Measurements from ENCODE around the gene MLST8.

Gene MLST8

DNA sequence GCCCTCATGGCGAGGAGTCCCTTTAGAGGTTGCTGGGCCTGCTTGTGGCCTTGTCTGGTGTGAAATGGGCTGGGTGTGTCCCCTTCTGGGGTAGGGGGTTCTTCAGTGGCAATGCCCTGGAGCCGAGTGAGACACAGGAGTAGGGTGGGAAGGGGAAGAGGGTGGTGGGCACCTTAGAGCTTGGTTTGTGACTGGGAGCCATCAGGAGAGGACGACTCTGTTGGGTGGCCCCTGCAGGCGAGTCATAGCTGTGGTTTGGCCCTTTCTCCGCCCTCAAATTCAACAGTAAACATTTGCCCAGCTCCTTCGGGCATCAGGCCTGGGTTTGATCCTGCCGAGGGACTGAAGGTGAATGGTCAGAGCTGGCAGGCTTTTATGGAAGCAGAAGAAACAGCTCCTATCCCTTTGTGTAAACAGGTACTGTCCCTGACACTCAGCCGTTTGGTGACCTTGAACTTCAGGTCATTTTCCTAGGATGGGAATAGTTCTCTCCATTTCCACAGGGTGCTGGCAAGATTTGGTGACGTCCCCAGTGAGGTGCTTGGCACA, 21.1 kb downstream of the MLST8 start:
- H2AK5ac ChIP-seq (ENCODE audit: low read length, severe bottlenecking): peak overlapping the region; percentile 16
- H4K8ac ChIP-seq (ENCODE audit: low read length): no peak overlapping the region
- no peak overlapping the region for H3K23ac ChIP-seq (ENCODE audit: low read length in 2 of 2)
- no peak overlapping the region for H2BK15ac ChIP-seq (ENCODE audit: low read depth, poor library complexity, severe bottlenecking)
- H3K9ac ChIP-seq (ENCODE audit: low read length): peak overlapping the region; percentile 23
- no peak overlapping the region for H3K27ac ChIP-seq (ENCODE audit: low read length, poor library complexity, severe bottlenecking)
- peaks cover 26 to 46% of the 10 kb centered on the region in 2 experiments for H3K36me3 ChIP-seq (ENCODE audit: control insufficient read depth in 1 of 2, insufficient read depth in 2 of 2, low read depth in 1 of 2, low read length in 2 of 2)
- H2BK5ac ChIP-seq (ENCODE audit: low read depth, low read length, poor library complexity, severe bottlenecking): no peak overlapping the region
- no peak overlapping the region for H3K4me2 ChIP-seq (ENCODE audit: low read length, poor library complexity, severe bottlenecking)
- no peak for DNase-seq
- H3K18ac ChIP-seq (ENCODE audit: low read depth in 1 of 2, low read length in 2 of 2): no peak overlapping the region
- peak overlapping the region in 1 of 2 experiments; percentile 13 for H3K14ac ChIP-seq (ENCODE audit: low read length in 2 of 2)
- H3K27me3 ChIP-seq (ENCODE audit: control insufficient read depth in 1 of 2, insufficient read depth in 1 of 2, low read length in 2 of 2): no peaks in the 10 kb centered on the region
- no peak overlapping the region for H2AFZ ChIP-seq (ENCODE audit: low read depth, low read length)
- H3K4me3 ChIP-seq (ENCODE audit: insufficient read depth in 1 of 2, low read depth in 1 of 2, low read length in 2 of 2): no peak overlapping the region
- no peak overlapping the region for H3K4ac ChIP-seq (ENCODE audit: low read depth in 1 of 2, low read length in 2 of 2)
- no peak overlapping the region for H2BK120ac ChIP-seq (ENCODE audit: low read depth, low read length)
- WGBS: 59% methylated on average over 7 of the region's 9 CpGs
- H3K9me3 ChIP-seq (ENCODE audit: control insufficient read depth, low read length): no peaks in the 10 kb centered on the region
- peak overlapping the region; percentile 25 for H4K91ac ChIP-seq (ENCODE audit: low read length)
- no peak overlapping the region for H2BK12ac ChIP-seq (ENCODE audit: low read length in 2 of 2)
- peaks cover 30% of the 10 kb centered on the region for H3K4me1 ChIP-seq (ENCODE audit: control insufficient read depth, insufficient read depth, low read depth, low read length)
- H3K79me1 ChIP-seq (replicated peaks; ENCODE audit: low read length, poor library complexity, severe bottlenecking): peaks cover 24% of the 10 kb centered on the region

DNA sequence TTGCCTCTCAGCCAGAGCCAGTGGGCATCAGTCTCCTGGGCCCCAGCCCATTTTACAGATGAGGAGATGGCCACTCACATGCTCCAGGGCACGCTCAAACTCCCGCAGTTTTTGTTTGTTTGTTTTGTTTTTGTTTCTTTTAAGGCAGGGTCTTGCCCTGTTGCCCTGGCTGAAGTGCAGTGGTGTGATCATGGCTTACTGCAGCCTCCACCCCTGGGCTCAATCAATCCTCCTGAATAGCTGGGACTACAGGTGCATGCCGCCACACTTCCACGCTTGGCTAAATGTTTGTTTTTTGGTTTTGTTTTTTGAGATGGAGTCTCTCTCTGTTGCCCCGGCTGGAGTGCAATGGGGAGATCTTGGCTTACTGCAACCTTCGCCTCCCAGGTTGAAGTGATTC, 21.7 kb downstream of the MLST8 start:
- H3K4me1 ChIP-seq (ENCODE audit: control insufficient read depth, insufficient read depth, low read depth, low read length): peaks cover 30% of the 10 kb centered on the region
- H2AFZ ChIP-seq (ENCODE audit: low read depth, low read length): no peak overlapping the region
- H3K4me2 ChIP-seq (ENCODE audit: low read length, poor library complexity, severe bottlenecking): no peak overlapping the region
- peaks cover 32 to 52% of the 10 kb centered on the region in 2 experiments for H3K36me3 ChIP-seq (ENCODE audit: control insufficient read depth in 1 of 2, insufficient read depth in 2 of 2, low read depth in 1 of 2, low read length in 2 of 2)
- H2BK120ac ChIP-seq (ENCODE audit: low read depth, low read length): no peak overlapping the region
- no peaks in the 10 kb centered on the region for H3K27me3 ChIP-seq (ENCODE audit: control insufficient read depth in 1 of 2, insufficient read depth in 1 of 2, low read length in 2 of 2)
- H4K8ac ChIP-seq (ENCODE audit: low read length): no peak overlapping the region
- no peak overlapping the region for H2BK15ac ChIP-seq (ENCODE audit: low read depth, poor library complexity, severe bottlenecking)
- H4K91ac ChIP-seq (ENCODE audit: low read length): no peak overlapping the region
- H2BK12ac ChIP-seq (ENCODE audit: low read length in 2 of 2): no peak overlapping the region
- H3K14ac ChIP-seq (ENCODE audit: low read length in 2 of 2): no peak overlapping the region
- H3K18ac ChIP-seq (ENCODE audit: low read depth in 1 of 2, low read length in 2 of 2): no peak overlapping the region
- no peak for DNase-seq
- H3K23ac ChIP-seq (ENCODE audit: low read length in 2 of 2): no peak overlapping the region
- no peak overlapping the region for H3K4me3 ChIP-seq (ENCODE audit: insufficient read depth in 1 of 2, low read depth in 1 of 2, low read length in 2 of 2)
- 95% methylated on average over 6 of the region's 6 CpGs for WGBS
- H3K9me3 ChIP-seq (ENCODE audit: control insufficient read depth, low read length): no peaks in the 10 kb centered on the region
- no peak overlapping the region for H3K27ac ChIP-seq (ENCODE audit: low read length, poor library complexity, severe bottlenecking)
- no peak overlapping the region for H3K4ac ChIP-seq (ENCODE audit: low read depth in 1 of 2, low read length in 2 of 2)
- no peak overlapping the region for H3K9ac ChIP-seq (ENCODE audit: low read length)
- H2AK5ac ChIP-seq (ENCODE audit: low read length, severe bottlenecking): no peak overlapping the region
- H3K79me1 ChIP-seq (replicated peaks; ENCODE audit: low read length, poor library complexity, severe bottlenecking): peaks cover 24% of the 10 kb centered on the region
- H2BK5ac ChIP-seq (ENCODE audit: low read depth, low read length, poor library complexity, severe bottlenecking): no peak overlapping the region

DNA sequence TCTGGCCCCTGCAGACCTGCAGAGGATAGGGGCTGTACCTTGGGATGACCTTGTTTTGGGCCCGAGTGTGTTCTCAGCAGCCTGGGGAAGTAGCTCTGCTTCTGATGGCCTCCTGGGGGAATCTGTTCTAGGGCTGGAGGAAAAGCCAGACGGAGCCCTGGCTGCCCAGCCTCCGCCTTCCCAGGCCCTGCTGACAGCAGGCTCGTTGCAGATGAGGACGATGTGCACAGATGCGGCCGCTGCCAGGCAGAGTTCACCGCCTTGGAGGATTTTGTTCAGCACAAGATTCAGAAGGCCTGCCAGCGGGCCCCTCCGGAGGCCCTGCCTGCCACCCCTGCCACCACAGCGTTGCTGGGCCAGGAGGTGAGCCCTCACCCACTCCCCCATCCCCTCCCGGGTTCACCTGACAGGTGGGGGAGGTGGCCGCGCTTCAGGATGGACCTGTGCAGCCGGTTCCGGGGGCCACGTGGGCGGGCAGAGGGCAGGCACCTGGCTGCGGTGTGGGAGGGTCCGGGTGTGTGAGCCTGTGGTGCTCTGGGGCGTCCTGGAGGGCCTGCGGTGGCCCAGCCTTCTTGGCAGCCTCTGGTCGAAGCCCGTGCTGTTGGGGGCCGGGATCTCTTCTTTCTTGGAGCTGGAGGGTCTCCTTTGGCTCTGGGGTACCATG, 23.0 kb downstream of the MLST8 start:
- Histone ChIP-seq H4K91ac (ENCODE audit: low read length) (no peak overlapping the region), H3K4me1 (ENCODE audit: control insufficient read depth, insufficient read depth, low read depth, low read length) (peaks cover 28% of the 10 kb centered on the region), H3K79me1 (replicated peaks; ENCODE audit: low read length, poor library complexity, severe bottlenecking) (peaks cover 31% of the 10 kb centered on the region), H3K4me2 (ENCODE audit: low read length, poor library complexity, severe bottlenecking) (no peak overlapping the region), H3K4ac (ENCODE audit: low read depth in 1 of 2, low read length in 2 of 2) (no peak overlapping the region), H3K9me3 (ENCODE audit: control insufficient read depth, low read length) (no peaks in the 10 kb centered on the region), H3K9ac (ENCODE audit: low read length) (no peak overlapping the region), H3K27ac (ENCODE audit: low read length, poor library complexity, severe bottlenecking) (no peak overlapping the region), H4K8ac (ENCODE audit: low read length) (no peak overlapping the region), H3K18ac (ENCODE audit: low read depth in 1 of 2, low read length in 2 of 2) (no peak overlapping the region), H2AK5ac (ENCODE audit: low read length, severe bottlenecking) (no peak overlapping the region), H3K36me3 (ENCODE audit: control insufficient read depth in 1 of 2, insufficient read depth in 2 of 2, low read depth in 1 of 2, low read length in 2 of 2) (peaks cover 45 to 65% of the 10 kb centered on the region in 2 experiments), H3K4me3 (ENCODE audit: insufficient read depth in 1 of 2, low read depth in 1 of 2, low read length in 2 of 2) (no peak overlapping the region), H3K14ac (ENCODE audit: low read length in 2 of 2) (no peak overlapping the region), H3K23ac (ENCODE audit: low read length in 2 of 2) (no peak overlapping the region), H2BK12ac (ENCODE audit: low read length in 2 of 2) (no peak overlapping the region), H3K27me3 (ENCODE audit: control insufficient read depth in 1 of 2, insufficient read depth in 1 of 2, low read length in 2 of 2) (no peaks in the 10 kb centered on the region), H2BK15ac (ENCODE audit: low read depth, poor library complexity, severe bottlenecking) (no peak overlapping the region), H2AFZ (ENCODE audit: low read depth, low read length) (no peak overlapping the region), H2BK120ac (ENCODE audit: low read depth, low read length) (no peak overlapping the region), H2BK5ac (ENCODE audit: low read depth, low read length, poor library complexity, severe bottlenecking) (no peak overlapping the region)
- 96% methylated on average over 25 of the region's 25 CpGs for WGBS
- DNase-seq: no peak

DNA sequence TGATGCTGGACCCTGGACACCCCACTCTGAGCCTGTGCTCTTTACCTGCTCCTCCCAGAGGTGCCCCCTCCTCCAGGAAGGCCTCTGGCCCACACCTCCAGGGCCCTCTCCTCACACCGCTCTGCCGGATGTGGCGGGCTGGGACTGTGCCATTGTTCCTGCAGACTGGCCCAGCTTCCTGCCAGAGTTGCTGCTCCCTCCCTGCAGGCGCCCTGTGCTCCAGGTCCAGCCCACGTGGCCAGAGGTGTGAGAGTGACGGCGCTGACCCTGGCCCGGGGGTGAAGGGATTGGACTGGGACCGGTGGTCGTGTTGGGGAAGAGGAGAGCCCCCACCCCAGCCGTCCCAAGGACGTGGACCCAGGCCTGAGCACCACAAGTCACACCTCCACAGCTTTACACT, 23.8 kb downstream of the MLST8 start:
- no peak overlapping the region for H4K91ac ChIP-seq (ENCODE audit: low read length)
- peaks cover 32% of the 10 kb centered on the region for H3K79me1 ChIP-seq (replicated peaks; ENCODE audit: low read length, poor library complexity, severe bottlenecking)
- no peak overlapping the region for H2BK120ac ChIP-seq (ENCODE audit: low read depth, low read length)
- DNase-seq: no peak
- H3K36me3 ChIP-seq (ENCODE audit: control insufficient read depth in 1 of 2, insufficient read depth in 2 of 2, low read depth in 1 of 2, low read length in 2 of 2): peaks cover 53 to 73% of the 10 kb centered on the region in 2 experiments
- no peak overlapping the region for H3K23ac ChIP-seq (ENCODE audit: low read length in 2 of 2)
- H3K18ac ChIP-seq (ENCODE audit: low read depth in 1 of 2, low read length in 2 of 2): no peak overlapping the region
- no peak overlapping the region for H4K8ac ChIP-seq (ENCODE audit: low read length)
- H2AK5ac ChIP-seq (ENCODE audit: low read length, severe bottlenecking): no peak overlapping the region
- H3K9ac ChIP-seq (ENCODE audit: low read length): no peak overlapping the region
- peak overlapping the region in 1 of 2 experiments; percentile 34 for H2BK12ac ChIP-seq (ENCODE audit: low read length in 2 of 2)
- no peaks in the 10 kb centered on the region for H3K9me3 ChIP-seq (ENCODE audit: control insufficient read depth, low read length)
- H3K27ac ChIP-seq (ENCODE audit: low read length, poor library complexity, severe bottlenecking): no peak overlapping the region
- no peak overlapping the region for H2BK5ac ChIP-seq (ENCODE audit: low read depth, low read length, poor library complexity, severe bottlenecking)
- H2AFZ ChIP-seq (ENCODE audit: low read depth, low read length): no peak overlapping the region
- WGBS: 92% methylated on average over 12 of the region's 12 CpGs
- H3K4ac ChIP-seq (ENCODE audit: low read depth in 1 of 2, low read length in 2 of 2): no peak overlapping the region
- no peak overlapping the region for H2BK15ac ChIP-seq (ENCODE audit: low read depth, poor library complexity, severe bottlenecking)
- no peak overlapping the region for H3K4me3 ChIP-seq (ENCODE audit: insufficient read depth in 1 of 2, low read depth in 1 of 2, low read length in 2 of 2)
- no peak overlapping the region for H3K4me2 ChIP-seq (ENCODE audit: low read length, poor library complexity, severe bottlenecking)
- H3K14ac ChIP-seq (ENCODE audit: low read length in 2 of 2): no peak overlapping the region
- no peaks in the 10 kb centered on the region for H3K27me3 ChIP-seq (ENCODE audit: control insufficient read depth in 1 of 2, insufficient read depth in 1 of 2, low read length in 2 of 2)
- peaks cover 28% of the 10 kb centered on the region for H3K4me1 ChIP-seq (ENCODE audit: control insufficient read depth, insufficient read depth, low read depth, low read length)

Measured in mesenchymal stem cell (in vitro differentiated cells and primary cell).